ENCODE measurements around the gene CBX2.

DNA sequence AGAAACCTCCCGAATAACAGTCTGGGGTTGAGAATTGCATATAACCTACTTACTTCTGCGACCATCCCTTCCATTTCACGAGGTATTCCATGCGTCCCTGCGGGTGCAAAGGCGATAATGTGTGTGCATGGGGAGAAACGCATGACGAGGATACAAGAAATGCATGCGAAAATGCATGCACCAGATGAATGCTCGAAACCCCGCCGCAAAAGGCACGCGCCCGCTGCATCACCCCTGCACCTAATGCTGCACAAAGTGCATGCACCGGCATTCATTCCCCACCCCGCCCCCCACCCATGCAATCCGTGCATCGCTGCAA, 18.5 kb downstream of the CBX2 start:
- TF ChIP-seq POLR2AphosphoS5 (IDR thresholded peaks at IDR 0.05; ENCODE audit: borderline replicate concordance, low read depth, low read length) (no peak), EZH2 (IDR thresholded peaks at IDR 0.05) (no peak)
